ENCODE data around the gene ELP5.

DNA sequence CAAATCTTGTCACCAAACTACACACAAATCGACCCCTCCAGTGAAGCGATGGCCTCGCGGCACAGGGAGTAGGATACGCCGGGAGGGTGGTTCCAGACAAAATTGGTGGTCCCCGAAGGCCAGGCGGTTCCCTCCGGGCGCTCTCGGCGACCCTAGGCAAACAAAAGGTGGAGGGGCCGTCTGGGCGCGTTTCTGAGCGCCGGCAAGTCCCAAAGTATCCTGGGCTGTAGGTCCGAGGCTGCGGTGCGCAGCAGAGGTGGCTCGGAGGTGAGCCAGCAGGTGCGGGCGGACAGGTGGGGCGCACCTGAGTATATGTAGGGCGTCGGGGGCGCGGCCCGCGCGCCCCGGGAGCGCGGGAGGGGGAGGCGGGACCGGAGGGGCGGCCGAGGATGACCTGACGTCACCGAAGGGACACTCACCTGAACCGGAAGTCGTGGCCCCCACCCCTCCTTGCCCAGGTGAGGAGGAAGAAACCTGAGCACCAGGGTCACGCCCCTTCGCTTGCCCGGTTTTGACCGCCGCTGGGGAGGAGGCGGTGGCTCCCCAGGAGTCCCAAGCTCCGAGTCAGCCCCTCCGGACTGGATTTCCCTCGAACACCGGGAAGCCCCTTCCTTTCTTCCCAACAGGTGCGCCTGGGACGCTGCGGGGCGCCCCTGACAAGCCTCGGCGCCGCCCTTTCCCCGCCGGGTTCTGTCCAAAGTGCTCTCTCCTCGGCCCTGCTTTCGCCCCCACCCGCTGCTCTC lies 10.3 kb downstream of the ELP5 start, which contains the start of gene CLDN7:
- TF ChIP-seq CTCF (IDR thresholded peaks at IDR 0.05), result no peak
- no peak for TF ChIP-seq POLR2A (IDR thresholded peaks at IDR 0.05; ENCODE audit: low read depth)
- no peak for TF ChIP-seq EP300 (IDR thresholded peaks at IDR 0.05)

All from esophagus muscularis mucosa (tissue), 4 donors.